NCI-H187 (cell line): ENCODE measurements around the gene COL11A1.
"Not testable (repeated sequence)": the region's sequence is repeated elsewhere in the genome, so short reads cannot be mapped to it uniquely, and the experiment has no call there.

Experiments
- DNase-seq, 2 experiments: peaks; one replicate each; lab custom pipeline; 2025; lab: John Stamatoyannopoulos, UW

COL11A1 gene

DNA sequence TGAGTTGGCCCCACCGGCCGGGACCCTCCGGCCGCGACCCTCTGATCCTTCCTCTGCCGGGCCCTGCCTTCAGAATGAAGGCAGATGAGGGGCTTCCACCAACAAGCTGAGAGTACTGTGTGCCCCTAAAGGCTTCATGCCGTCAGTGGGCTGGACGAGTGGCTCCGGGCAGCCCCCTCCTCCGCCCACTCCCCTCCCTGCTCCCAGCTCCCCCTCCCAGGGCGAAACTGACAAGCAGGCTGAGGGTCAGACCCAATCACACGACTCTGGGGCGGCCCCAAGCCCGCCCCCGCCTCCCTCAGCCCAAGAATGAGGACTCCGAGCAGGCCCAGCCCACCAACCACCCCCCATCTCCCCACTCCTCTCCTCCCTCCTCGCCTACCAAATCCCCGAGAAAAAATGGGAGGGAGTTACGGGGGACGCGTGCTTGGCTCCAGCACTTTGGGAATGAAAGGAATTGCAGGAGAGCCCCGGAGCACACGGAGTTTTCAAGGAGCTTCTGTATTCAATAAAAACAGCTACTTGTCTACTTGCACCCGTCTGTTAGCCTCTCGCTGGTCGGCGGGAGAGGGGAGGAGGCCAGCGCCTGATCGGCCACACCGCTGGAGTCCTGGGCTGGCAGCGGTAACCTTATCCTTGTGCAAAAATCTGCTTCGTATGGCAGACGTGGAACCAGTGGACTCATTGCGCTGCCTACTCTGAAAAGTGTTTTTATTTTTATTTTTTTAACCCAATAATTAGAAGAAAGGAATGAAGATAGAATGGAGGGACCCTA lies at the start of gene COL11A1:
COL11A1 (minus strand) TSS at position 147 of the 775 bp plus-strand sequence. CDS start 344 bp downstream, outside the sequence.
- DNase-seq: no peak

DNA sequence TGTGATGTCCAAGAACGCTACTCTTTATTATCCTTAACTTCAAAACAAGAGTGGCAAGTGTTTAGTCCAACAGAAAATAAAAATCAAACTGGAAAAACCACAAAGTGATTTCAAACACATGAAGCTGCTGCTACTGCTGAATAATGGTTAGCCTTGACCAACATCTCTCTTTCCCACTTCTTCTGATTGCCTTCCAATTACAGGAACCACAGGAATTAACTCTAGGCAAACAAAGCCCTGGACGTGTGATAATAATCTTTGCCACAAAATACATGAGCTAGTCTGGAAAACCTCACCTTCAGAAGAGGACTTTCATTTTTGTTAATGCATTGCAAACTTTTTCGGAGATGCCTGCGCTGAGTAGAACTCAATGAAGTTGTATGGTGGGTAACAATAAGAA lies 48.6 kb upstream of the COL11A1 start:
- no peak for DNase-seq

DNA sequence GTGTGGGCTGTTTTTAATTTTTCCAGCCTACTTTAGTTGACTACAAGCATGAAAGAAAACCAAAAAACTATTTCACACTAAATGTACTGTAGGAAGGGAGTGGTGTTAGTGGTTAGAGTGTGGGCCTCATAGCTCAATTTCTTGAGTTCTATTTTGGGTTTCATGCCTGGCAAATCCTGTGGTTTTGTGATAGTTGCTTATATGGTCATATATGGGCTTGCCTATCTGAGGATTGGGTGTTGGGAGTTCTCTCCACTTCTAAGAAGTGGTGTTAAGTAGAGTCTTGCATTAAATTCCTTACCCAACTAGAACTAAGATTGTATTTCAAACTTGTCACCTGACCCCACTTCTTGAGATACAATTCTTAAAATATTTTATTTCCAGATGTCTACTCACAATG lies 37.8 kb upstream of the COL11A1 start:
- DNase-seq: no peak

DNA sequence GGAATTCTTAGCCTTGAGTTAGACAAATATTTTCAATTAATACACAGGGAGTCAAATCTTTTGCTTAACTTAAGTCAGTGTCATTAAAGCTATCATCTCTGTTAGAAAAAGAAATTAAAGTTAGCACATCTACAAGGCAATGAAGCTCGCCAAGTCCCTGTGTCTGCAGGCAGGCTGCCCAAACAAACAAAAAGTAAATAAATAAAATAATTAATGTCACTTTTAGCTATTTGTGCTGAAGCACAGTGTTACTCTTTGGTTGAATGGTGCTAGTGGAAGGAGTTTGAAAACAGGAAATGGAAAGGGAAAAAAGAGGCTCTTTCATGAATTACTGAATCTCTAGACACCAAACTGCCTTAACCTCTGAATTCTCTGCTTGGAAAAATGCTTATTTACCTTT lies 37.1 kb upstream of the COL11A1 start:
- DNase-seq: no peak

DNA sequence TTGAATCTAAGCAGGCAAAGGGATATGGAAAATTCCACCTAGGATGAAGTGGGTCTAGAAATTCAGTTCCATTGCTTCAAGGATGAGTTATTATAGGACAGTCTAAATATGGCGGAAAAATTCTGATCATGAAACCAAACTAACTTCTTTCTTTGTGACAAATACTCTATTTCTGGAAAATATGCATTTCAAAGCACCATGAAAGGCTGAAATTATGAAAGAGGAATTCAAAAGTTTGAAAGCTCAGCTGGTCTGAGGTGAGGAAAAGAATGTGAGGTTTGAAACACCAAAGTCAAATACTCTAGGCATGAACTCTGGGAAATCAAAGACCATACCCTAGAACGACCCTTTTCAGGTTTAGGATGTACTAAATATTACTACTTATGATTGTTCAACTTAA lies 36.4 kb upstream of the COL11A1 start:
- no peak for DNase-seq

DNA sequence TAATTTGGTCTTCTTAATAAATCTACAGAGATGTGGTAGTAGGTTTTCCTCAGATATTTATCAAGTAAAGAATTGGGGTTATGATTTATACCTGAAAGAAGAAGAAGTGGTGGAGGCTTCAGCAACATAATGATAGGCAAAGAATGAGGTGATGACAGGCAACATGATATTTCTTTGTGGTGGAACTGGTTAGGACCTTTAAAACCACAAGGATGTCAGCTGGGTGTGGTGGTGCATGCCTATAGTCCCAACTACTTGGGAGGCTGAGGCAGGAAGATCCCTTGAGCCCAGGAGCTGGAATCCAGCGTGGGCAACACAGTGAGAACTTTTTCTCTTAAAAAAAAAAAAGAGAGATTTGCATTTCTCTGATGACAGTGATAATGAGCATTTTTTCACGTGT lies 34.1 kb upstream of the COL11A1 start:
- no peak for DNase-seq

DNA sequence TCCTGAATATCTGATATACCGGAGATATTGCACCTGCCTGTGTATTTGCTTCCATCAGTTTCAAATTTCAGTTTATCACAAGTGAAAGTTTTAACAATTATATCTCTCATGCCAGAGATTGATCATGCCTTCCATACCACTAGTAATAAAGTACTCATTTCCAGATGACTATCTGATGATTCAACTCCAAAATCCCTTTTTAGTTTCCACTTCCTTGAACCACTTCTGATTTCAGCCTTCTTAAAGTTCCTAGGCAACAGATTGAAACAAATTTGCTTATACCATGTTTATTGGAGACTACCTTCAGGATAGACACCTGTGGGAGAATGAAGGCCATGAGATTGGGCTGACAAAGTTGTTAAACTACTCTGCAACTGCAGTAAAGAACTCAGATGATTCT lies 21.5 kb upstream of the COL11A1 start:
- no peak for DNase-seq

DNA sequence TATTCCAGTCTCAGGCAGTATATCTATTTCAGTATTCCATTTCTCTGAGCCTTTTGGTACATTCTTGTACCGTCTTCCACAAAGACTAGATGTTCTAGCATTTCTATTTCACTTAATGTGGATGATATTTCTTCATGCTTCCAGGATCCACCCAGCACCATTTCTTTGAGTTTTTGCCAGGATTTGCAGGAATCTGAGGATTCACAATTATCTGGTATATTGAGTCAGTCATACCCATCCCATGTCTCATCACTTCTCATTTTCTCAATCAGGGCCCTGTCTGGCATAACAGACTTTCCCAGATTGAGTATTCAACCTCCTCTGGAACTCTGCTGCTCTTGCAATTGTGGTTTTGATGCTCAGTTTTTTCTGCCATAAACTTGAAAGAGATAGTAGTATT lies 20.9 kb upstream of the COL11A1 start:
- no peak for DNase-seq

DNA sequence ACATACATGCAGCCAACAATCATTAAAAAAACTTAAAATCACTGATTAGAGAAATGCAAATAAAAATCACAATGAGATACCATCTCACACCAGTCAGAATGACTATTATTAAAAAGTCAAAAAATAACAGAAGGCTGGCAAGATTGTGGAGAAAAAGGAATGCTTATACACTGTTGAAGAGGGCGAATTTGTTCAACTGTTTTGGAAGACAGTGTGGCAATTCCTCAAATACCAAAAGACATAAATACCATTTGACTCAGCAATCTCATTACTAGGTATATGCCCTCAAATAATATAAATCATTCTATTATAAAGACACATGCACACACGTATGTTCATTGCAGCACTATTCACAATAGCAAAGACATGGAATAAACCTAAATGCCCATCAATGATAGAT lies 19.9 kb upstream of the COL11A1 start:
- DNase-seq: not testable (repeated sequence)

DNA sequence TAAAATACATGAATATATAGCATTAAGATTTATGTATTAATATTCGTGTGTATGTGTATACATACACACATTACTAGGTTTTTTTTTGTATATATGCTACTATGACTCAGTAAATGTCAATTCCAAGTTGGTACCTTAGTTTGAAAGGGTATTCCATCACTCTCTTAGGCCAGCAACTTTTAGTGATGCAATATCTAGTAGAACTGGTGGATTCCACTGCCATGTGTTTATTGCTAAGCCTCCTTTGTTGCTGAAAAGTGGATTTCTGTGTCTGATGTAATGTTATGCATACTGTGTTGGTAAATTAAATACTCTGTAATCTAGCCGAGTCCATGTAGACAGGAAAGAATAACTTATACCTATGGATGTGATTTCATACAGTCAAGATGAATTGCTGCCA lies 16.9 kb upstream of the COL11A1 start:
- DNase-seq: no peak

DNA sequence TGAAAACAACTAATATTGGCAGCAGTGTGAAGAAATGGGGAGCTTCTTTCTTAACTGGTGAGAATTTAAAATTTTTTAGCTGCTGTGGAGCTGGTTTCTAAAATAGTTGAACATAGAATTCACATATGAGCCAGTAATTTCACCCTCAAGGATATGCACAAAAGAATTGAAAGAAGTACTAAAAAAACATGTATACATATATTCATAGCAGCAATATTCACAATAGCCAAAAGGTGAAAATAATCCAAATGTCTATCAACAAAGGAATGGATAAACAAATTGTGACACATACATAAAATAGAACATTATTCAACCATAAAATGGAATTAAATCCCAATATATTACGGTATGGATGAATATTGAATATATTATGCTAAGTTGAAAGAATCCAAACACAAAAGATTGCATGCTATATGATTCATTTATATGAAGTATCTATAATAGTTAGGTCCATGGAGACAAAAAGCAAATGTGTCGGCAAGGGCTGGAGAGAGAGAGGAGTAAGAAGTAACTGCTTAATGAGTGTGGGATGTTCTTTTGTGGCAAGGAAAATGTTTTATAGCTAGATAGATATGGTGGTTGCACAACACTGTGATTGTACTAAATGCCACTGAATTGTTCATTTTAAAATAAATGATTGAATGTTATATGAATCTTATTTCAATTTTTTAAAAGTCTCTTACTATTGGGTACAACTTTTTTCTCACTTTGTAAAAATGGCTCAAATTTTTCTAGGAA lies 14.8 kb upstream of the COL11A1 start:
- DNase-seq: no peak

DNA sequence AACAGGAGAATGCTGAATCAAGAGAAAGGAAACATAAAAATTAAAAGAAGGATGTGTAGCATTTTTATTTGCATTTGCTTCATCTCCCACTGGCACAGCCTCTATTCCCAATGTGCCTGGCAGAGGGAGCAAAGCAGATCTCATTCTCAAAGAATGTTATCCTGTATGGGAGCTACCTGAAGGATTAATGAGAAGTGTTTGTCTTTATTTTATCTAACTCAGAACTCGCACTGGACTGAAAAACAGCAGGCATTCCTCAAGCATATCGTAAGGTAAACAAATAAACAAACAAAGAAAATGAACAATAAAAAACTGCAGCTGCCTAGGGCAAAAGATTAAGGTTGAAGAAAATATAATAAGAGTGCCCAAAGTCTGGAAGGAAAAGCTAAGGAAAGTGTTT lies 12.7 kb upstream of the COL11A1 start:
- DNase-seq: no peak

DNA sequence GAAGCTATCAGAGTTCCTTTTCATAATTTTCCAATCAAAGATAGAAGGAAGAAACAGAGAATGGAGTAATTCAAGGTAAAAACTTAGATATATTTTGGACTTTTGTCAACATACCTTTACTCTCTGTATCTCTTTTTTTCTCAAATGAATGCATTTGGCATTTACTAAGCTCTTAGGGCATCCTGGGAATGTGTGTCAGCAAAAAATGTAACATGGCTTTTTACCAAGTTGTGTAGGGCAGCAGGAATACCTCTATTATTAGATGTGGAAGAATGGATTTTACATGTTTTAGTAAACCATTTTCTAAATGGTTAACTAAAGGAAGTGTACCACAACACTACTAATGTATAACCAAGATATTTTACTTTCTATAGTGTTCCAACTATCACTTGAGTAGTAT lies 4.2 kb upstream of the COL11A1 start:
- DNase-seq: no peak

DNA sequence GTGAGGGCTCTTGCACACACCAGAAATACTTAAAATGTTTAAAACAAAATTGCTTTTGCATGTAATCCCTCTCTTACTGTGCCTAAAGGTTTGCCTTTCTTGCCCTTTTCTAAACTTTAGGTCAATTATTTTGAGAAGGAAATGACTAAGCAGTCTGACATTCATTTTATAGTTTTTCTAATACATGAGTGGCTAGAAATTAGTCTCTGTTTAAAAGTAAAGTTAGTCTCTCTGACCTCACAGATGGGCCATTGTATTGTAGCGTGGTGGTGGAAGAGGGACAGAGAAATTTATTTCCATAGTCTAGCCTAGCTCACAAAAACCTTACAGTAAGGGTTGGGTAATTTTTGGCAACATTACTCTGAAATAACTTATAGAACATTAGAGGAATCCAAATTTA lies 3.6 kb upstream of the COL11A1 start:
- no peak for DNase-seq

DNA sequence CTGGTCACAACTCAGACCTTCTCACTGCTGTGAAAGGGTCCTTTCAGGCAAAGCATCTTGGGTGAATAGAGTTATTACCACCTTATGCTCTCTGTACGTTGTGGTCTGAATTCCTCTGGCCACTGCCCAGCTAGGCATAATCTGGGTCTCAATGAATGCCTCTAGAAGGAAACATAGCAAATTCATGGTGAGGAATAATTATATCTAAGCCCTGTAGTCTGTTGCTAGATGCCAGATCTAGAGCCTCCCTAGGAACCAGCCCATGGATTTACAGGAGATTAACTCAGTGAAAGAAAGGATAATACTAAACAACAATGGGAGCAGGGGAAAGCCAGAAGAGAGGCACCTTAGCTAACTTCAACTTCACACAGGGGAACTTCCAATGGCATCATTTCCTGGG lies 2.4 kb upstream of the COL11A1 start:
- no peak for DNase-seq

DNA sequence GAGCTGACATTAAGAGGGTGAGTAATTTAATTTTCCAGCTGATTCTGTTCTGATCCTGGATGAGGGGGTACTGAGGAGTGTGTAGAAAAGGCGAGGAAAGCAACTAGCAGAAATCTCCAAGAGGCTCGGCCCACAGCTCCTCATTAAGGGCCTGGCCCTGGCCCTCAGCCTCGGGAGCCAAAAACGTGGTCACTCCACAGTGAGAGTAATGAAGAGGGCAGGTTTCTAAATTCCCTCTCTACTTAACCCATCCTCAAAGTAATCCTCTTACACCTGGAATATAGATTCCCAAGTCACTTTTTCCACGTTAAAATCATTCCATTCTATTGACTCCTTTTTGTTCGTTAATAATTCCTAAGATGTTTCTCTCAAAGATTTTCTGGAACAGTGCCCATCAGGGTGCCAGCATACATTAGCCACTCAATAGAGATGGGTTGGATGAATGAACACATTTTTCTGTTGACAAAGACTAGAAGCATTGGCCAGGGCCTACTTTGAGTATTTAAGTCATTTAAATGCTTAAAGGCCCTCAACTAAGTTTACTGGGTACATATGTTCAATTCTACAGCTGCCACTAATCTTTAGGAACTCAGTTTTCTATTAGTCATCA lies 1.1 kb upstream of the COL11A1 start:
- DNase-seq: no peak

DNA sequence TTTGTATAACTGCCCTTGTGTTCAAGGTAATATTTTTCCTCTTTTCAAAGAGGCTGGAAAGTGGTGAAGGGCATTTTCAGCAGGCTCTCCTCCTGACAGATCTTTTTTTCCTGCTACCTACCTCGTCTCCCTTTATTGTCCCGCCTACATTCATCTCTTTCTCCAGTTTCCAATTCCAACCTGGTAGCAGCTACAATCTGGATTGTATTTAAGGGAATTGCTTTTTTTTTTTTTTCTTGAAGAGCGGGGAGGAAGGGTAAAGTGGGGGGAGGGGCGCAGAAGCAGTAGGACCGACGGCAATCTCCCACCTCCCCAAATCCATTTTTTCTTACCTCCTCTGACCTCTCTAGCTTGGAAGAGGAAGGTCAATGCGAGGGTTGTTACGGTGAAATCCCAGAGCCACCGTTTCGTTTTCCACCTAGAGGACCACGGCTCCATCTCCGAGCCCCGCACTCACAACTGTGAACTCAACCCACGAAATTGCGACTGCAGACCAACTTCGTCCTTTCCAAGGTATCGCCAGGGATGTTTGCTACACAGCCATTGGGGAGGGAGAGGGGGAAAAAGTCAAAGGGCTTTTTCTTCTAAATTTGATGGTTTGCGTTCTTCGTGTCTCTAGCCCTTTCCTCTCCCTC lies 464 bp downstream of the COL11A1 start:
- no peak for DNase-seq

DNA sequence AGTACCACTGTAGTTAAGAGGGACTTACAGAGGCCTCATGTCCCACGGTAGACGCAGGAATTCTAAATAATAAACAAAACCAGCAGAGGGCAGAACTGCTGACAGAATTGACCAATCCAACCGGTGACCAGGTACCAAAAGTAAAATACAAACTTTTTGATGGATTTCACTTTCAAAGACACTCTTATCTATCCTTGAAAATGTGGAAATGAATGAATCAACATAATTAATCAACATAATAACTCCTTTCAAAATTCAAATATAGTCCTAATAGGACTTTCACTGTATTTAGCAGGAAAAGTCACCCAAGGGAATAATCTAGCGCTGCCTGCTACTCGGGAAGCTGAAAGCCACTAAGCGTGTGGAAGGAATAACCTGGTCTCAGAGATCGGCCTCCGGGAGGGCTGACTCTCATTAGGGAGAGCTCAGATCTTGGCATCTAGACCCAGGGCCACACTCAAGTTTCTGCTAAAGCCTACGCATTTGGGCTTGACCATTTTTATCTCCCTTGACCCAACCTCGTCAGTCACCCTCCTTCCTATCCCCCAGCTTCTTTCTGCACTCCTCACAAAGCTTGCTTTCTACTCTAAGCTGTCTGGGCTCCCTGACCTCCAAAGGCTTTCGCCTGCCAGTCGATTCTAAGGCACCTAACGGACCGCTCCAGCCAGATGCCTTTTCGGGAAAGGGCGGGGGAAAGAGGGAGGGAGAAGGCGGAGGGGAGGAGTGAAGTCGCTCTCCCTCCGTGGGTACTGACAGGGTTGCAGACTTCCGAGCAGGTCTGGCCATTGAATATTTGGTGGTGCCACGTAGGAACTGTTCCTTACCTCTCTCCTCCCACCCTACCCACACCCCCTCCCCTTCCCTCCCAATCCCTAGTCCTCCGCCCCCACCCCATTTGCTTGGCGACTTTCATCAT lies 1.6 kb downstream of the COL11A1 start:
- no peak for DNase-seq

DNA sequence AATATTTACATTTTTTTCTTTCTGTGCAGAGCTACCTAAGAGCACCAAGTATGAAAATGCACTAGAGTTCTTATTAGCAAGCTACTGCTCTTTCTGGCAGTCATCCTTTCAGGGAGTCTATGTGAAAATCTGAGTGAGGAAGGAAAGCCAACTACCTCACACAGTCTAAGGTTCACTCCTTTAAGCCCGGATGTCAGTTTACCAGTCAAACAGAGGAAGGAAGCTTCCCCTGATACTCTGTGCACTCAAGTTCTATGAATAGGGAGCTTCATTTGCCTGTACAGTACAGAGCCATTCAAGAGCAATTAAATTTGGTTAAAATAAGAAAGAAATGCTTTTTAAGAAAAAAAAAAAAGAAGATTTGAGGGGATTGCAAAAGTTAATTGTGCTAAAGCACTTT lies 6.9 kb downstream of the COL11A1 start:
- no peak for DNase-seq

DNA sequence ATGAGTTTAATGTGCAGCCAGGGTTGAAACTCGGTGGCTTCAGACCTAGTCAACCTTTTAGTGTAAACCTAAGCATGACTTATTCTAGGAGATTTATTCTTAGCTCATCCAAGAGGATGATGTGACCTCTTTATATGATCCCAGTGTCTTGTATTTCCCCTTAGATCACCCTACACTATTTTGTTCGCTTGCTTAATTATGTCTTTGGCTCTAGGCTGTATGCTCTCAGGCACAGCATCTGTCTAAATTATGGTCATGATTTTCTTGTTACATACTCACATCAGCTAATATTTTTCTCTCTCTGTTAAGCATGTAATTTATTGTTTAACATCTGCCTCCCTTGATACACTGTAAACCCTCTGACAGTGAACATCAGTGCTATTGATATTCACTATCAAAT lies 19.1 kb downstream of the COL11A1 start:
- DNase-seq: no peak

DNA sequence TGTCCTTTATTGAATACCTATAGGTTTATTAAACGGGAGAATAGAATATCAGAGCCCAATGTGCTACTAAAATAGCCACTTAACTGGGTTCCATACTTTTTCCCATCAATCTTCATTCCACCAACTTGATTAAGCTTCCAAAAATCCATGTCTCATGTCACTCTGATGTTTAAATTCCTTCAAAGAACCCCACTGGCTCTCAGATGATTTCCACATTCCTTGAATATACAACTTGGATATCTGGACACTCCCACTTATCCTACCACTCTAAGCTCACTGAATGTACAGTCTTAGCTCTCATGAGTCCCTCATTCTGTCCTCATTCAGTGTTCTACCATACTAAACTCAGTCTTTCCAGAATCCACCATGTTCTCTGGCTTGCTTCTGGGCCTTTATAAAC lies 21.1 kb downstream of the COL11A1 start:
- DNase-seq: no peak

DNA sequence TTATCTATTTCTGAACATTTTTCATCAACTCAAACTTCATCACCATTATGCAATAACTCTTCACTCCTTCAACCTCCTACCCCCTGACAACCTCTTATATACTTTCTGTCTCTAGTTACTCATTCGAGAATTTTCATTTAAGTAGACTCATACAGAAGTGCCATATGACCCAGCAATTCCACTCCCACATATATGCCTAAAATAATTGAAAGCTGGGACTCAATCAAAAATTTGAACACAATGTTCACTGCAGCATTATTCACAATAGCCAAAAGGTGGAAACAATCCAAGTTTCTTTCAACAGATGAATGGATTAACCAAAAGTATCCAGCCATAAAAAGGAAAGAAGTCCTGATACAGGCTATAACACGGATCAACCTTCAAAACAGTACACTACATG lies 24.1 kb downstream of the COL11A1 start:
- DNase-seq: no peak
